Fibroblast of peridontal ligament (primary cell): ENCODE results near the gene MUC5B.

Experiments
- DNase-seq: peaks from one replicate; pipeline ENCODE4 v3.0.0-alpha.2; 2010; ENCODE audit errors: extremely low read depth

MUC5B gene

DNA sequence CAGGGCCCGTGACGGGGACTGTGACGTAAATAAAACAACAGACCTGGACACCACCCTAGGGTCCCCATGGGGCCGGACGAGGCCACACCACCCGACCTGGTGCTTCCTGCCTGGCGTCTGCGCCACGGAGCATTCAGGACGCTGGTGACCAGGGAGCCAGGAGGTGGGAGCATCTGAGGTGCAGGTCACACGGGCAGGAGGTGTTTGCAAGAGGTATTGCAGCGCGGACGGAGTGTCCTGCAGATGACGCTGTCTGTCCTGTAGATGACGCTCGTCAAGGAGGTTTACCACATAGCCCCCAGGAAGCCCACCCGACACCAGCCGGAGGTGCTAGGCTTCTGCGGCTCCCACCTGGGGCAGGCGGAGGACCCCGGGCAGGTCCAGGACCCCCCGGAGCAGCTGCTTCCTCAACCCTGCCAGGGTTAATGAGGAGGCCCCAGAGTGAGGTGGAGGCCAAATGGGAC lies 986 bp upstream of the MUC5B start:
- DNase-seq = no peak

DNA sequence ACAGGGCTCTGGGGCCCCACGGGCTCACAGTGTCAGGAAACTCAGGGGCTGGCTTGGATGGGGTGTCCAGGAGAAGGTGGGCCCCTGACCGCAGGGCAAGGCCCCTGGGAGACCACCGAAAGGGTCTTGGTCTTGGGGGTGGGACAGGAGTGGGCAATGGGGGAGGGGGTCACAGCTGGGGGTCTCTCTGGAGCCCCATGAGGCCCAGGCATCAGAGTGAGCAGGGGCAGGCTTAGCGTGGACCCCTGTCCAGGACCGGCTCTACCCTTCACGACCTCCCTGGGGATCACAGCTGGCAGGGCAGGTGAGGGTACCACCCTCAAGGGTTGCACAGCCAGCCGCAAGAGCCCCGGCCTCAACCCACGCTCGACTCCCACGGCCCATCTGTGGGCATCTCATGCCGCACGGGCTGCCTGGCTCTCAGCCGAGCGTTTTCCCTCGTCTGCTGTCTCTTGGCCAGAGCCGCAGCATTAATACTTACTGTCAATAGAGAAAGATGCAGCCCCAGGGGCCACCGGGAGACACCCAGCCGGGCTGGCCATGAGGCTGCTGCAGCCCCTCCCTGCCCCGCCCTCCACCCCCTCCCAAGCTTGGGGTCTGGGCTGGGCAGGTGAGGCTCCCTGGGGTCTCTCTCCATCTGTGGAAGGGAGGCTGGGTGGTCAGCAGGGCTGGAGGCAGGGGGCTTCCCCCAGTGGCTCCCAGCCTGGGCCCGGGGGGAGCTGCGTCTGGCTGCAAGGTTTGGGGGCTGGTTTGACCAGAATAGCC lies 662 bp downstream of the MUC5B start:
- DNase-seq = no peak

DNA sequence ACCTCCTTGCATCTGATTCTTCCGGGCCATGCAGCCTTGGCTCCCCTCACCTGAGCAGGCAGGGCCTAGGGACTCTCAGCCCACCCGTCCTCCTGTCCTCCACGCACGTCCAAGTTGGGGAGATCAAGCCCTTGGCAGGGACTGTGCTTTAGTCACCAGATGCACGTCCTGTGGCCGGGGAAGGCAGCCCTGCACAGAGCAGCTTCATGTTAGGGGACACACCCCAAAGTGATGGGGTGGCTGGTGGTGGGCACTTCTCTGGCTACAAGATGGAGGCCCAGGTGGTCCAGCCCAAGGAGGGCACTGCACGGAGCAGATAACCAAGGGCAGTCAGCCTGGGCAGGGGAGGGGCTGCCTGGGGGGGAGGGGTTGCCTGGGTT lies 1.2 kb downstream of the MUC5B start:
- DNase-seq = no peak

DNA sequence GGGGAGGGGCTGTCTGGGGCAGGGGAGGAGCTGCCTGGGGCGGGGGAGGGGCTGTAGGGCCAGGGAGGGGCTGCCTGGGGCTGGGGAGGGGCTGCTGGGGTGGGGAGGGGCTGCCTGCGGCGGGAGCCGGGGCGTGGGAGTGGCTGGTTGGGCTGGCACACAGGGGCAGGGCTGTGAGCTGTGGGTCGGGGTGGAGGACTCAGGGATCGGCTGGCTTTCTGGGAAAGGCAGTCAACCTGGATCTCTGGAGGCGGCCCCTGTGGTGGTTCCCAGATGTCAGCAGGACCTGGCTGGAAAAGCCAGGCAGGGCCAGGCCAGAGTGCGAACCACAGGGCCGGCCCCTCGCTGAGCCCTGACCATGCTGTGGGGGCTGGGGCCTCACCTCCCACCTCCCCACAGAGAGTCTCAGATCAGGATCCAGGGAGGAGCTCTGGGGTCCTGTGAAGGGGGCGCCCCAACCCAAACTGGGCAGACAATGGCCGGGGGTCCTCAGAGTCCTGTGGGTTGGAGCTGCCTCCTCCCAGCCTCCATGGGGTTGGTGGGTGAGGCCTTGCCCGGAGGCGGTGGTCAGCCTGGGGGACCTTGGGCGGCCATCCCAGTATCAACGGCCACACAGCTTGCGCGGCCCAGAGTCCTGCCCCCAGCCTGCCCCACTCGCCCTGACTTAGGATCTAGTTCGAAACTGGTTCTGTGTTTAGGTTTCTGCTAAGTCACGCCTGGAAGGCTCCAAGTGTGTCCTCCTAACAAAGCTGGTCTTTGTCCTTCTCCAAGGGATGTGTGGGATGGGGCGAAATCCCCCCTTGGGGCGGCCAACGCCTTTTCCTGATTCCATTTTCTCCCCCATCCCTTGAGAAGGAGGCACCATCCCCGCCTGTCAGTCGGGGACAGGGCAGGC lies 1.9 kb downstream of the MUC5B start:
- DNase-seq = no peak

DNA sequence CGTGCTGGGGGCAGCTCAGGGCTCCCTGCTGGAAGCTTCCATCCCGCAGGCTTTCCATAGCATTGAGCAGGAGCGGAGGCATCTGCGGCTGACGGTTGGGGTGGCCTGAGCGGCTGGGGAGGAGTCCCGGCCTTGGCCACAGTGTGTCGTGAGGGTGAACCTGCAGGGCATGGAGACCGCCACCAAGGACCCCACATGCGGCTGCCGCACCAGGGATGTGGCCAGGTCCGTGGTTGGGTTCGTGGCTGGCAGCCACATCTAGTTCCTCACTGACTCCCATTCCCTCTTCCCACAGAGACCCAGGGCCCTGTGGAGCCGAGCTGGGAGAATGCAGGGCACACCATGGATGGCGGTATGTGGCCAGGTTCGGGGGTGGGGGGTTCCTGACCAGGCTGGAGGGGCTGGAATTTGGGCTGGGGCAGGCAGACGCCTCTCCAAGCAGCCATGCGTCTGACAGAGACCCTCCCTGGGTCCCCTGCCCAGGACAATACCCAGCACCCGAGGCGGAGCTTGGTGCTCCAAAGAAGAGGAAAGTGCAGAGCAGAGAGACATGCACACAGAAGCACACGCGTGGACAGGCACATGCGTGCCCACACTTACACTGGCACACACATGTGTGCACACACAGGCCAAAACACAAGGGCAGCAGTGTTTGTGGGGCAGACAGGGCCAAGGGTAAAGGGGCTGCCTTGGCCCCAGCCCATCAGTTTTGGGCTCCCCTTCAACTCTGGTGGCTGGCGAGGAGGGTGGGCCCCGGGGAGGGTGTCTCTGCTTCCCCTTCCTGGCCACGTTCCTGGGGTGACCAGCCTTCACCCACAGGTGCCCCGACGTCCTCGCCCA lies 2.7 kb downstream of the MUC5B start:
- no peak for DNase-seq

DNA sequence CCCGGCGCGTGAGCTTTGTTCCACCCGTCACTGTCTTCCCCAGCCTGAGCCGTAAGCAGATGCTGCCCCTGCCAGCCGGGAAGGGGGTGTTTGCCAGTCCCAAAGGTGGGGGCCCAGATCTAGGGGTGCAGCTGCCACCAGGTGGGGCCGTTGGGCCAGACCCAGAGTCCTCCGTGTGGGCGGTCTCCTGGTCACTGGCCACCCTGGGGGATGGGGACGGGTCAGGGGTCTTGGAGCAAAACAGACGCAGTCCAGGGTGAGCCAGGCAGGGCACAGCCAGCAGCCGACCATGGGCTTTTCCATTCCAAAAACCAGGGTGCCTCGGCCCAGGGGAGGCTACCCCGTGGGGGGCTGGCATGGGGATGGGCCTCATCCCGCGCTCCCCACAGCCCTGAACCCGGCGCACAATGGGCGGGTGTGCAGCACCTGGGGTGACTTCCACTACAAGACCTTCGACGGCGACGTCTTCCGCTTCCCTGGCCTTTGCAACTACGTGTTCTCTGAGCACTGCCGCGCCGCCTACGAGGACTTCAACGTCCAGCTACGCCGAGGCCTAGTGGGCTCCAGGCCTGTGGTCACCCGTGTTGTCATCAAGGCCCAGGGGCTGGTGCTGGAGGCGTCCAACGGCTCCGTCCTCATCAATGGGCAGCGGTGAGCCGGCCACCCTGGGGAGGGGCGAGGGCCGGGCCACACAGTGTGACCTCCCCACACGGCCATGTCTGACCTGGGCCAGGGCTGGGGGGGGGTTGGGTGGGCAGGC lies 3.5 kb downstream of the MUC5B start:
- no peak for DNase-seq

DNA sequence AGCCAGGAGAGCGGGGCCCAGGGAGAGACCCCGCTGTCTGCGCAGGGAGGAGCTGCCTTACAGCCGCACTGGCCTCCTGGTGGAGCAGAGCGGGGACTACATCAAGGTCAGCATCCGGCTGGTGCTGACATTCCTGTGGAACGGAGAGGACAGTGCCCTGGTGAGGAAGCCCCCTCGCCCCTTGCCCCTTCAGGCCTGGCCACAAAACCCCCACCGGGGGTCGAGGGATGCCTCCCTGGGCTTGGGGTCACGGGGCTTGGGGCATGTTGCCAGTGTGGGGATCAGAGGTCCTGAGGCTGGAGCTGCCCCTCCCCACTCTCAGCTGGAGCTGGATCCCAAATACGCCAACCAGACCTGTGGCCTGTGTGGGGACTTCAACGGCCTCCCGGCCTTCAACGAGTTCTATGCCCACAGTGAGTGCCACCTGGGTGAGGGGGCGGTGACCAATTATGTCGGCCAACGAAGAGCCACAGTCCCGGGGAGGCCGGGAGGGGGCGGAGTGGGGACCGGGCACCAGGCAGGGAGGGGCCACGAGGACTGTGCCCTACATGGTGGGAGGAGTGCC lies 4.2 kb downstream of the MUC5B start:
- no peak for DNase-seq

DNA sequence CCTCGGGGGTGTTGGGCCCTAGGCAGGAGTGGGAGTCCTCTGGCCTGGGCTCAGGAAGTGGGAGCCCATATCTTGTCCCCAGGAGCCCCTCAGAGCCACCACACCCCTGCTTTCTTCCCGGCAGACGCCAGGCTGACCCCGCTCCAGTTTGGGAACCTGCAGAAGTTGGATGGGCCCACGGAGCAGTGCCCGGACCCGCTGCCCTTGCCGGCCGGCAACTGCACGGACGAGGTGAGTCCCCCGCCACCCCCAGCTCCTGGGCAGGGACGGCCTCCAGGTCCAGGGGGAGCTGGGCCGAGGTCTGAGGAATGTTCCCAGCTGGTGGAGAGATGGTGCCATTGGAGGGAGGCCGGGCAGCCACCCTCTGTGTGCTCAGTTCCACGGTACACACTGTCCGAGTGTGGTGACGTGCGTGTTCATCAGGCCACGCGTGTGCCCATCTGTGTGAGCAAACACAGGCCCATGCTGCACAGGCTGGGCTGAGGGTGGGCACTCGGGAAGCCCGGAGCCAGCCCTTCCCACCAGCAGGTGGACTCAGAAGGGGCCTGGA lies 4.8 kb downstream of the MUC5B start:
- DNase-seq = no peak

DNA sequence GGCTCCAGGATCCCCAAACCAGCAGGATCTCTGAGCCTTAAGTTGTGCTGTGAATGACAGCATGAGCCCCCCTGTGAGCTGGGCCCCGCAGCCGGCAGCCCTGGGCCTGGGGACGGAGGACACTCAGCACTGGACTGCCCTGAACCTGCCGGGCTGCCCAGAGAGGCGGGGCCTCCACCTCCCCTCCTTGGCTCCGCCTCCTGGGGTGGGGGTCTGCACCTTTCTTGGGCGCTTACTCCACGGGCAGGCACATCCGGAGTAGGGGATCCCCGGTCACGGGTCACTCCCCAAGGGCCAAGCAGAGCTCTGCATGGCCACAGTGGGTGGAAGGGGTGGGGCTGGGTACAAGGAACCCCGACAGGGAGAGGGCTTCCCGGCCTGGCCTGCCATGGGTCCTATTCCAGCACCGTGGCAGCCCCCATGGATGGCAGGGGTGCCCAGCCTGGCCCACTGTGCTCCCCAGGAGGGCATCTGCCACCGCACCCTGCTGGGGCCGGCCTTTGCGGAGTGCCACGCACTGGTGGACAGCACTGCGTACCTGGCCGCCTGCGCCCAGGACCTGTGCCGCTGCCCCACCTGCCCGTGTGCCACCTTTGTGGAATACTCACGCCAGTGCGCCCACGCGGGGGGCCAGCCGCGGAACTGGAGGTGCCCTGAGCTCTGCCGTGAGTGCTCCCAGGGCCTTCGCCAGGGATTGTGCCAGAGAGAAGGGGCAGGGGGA lies 5.4 kb downstream of the MUC5B start:
- DNase-seq = no peak

DNA sequence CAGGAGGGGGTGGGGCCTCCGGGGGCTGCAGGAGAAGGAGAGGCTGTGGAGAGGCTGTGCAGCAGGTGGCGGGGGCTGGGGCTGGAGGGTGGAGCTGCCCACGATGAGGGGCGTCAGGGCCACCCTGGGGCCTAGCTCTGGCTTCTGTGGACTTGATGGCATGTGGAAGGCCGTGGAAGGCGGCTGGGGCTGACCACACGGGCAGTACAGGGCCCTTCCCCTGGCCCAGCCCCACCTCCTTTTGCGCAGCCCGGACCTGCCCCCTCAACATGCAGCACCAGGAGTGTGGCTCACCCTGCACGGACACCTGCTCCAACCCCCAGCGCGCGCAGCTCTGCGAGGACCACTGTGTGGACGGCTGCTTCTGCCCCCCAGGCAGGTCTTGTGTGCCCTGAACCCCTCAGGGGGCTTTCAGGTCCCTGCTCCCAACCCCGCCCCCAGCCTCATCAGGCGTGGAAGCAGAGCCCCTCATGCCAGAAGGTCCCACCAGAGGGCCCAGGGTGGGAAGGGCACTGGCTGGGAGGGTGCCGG lies 6.1 kb downstream of the MUC5B start:
- DNase-seq = no peak

DNA sequence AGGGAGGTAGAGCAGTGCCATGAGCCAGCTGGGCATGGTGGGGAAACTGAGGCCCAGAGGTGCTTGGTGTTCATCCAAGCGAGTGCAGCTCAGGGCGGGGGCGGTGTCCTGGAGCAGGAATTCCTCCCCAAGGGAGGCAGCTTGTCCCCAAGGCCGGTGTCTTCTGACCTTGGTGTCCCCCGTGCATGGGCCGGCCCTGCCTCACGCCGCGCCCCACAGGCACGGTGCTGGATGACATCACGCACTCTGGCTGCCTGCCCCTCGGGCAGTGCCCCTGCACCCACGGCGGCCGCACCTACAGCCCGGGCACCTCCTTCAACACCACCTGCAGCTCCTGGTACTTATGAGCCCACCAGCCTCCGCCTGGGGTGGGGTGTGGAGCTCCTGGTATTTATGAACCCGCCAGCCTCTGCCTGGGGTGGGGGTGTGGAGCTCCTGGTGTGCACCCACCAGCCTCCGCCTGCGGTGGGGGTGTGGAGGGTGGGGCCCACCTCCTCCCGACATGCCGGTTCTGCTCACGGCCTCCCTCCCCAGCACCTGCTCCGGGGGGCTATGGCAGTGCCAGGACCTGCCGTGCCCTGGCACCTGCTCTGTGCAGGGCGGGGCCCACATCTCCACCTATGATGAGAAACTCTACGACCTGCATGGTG lies 6.7 kb downstream of the MUC5B start:
- DNase-seq = no peak

DNA sequence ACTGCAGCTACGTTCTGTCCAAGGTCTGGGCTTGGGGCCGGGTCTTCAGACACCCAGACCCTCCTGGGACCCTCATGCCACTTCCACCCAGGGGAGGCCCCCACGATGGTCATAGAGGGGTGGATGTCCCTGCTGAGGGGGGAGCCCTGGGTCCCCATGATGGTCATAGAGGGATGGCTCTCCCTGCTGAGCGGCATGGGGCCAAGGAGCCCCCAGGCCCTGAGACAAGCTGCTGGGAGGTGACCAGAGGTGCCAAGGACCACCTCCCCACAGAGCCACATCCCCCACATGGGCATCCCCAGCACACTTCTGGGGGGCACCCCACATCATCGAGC lies 7.2 kb downstream of the MUC5B start:
- DNase-seq = no peak

DNA sequence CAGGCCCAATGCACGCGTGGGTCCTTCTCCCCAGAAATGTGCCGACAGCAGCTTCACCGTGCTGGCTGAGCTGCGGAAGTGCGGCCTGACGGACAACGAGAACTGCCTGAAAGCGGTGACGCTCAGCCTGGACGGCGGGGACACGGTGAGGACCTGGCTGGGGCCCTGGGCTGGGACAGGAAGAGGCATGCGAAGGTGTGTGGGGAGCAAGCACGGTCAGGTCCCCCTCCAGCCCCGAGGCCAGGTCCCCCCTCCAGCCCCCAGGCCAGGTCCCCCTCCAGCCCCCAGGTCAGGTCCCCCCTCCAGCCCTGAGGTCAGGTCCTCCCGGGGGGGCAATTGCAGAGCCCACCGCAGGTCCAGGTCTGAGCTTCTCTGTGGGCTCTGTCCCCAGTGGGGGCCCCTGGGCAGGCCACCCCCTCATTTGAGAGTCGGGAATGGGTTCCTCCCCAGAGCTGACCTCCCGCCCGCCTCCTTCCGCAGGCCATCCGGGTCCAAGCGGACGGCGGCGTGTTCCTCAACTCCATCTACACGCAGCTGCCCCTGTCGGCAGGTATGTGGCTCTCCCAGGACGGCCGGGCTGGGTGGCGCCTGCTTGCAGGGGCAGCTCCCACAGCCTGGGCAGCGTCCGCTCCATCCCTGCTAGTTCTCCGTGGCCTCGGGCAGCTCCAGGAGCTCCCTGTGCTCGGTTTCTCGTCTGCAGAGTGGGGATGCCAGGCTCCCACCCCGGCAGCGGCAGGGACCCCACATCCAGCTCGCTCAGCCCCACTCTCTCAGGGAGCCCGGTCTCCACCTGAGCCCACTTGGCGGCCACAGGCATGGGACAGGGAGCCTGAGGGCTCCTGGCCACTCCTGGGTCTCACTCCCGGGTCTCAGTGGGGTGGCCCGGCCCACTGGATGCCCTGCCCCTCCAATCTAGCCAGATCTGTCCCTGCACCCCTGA lies 7.9 kb downstream of the MUC5B start:
- DNase-seq = no peak

DNA sequence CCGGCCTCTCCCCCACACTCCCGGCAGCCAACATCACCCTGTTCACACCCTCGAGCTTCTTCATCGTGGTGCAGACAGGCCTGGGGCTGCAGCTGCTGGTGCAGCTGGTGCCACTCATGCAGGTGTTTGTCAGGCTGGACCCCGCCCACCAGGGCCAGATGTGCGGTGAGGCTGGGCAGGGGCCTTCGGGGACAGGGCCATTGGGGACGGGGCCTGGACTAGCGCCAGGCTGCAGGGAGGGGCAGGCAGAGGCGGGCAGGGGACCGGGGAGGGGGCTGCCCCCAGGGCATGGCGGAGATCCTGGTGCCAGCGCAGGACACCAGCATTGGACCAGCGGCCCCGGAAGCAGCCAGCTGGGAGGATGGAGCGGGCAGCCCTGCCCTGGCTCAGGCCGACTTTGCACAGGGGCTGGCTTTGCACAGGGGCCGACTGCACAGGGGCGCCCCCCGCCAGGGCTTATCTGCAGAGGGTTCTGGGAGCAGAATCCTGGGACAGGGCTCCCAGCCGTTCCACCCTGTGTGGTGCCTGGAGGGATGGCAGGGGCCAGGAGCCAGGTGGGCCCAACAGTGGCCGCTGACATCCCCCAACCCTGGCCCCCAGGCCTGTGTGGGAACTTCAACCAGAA lies 8.6 kb downstream of the MUC5B start:
- DNase-seq = no peak

DNA sequence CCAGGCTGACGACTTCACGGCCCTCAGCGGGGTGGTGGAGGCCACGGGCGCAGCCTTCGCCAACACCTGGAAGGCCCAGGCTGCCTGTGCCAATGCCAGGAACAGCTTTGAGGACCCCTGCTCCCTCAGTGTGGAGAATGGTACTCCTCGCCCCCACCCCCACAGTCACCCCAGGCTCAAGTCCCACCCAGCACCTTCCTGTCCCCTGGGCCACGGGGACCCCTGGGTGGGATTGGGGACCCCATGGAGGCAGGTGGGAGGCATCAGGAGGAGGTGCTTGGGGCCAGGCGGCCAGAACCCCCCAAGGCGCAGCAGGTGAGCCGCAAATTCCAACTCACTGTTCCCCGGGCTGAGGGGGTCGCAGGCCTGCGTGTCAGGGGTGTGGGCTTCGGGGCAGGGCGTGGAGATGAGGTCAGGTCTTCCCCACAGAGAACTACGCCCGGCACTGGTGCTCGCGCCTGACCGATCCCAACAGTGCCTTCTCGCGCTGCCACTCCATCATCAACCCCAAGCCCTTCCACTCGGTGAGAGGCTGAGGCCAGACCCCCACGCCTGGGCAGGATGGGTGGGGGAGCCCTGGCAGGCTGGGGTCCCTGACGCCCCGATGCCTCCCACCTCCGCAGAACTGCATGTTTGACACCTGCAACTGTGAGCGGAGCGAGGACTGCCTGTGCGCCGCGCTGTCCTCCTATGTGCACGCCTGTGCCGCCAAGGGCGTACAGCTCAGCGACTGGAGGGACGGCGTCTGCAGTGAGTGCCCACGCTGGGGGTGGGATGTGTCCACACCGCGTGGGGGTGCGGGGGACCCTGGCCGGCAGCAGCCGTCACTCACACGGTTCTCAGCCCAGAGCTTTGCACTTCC lies 9.4 kb downstream of the MUC5B start:
- no peak for DNase-seq

DNA sequence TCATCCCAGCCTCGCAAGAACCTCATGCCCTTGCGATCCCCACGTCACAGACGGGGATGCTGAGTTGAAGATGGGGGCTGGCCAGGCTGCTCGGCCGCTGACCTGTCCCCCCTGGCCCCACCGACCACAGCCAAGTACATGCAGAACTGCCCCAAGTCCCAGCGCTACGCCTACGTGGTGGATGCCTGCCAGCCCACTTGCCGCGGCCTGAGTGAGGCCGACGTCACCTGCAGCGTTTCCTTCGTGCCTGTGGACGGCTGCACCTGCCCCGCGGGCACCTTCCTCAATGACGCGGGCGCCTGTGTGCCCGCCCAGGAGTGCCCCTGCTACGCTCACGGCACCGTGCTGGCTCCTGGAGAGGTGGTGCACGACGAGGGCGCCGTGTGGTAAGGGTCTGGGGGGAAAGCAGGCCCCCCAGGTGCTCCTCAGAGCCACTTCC lies 10.0 kb downstream of the MUC5B start:
- no peak for DNase-seq
